Activated CD8-positive, alpha-beta memory T cell treated with anti-CD3 and anti-CD28 coated beads for 4 hours (primary cell): Measurements from ENCODE around the gene ZNF559.

Experiments
- DNase-seq, 2 donors: peaks; one replicate each; pipeline ENCODE4 v3.0.0-alpha.2; 2020; ENCODE audit warnings: low read depth in 2 of 2

ZNF559 gene

GRCh38 chr19:9353011-9353410, 29.0 kb downstream of the ZNF559 start:
- DNase-seq: no peak

- no peak for DNase-seq
Measured at GRCh38 chr19:9354651-9355050, 30.7 kb downstream of the ZNF559 start.

- no peak for DNase-seq
Measured at GRCh38 chr19:9362905-9363304, 38.9 kb downstream of the ZNF559 start, which contains the start of gene ZNF177. ZNF177 (plus strand) TSS chr19:9363013; CDS start chr19:9378312, 15,299 bp downstream.

GRCh38 chr19:9370738-9371619, 47.0 kb downstream of the ZNF559 start:
- no peak for DNase-seq

- DNase-seq: no peak
Measured at GRCh38 chr19:9381361-9381785, 57.4 kb downstream of the ZNF559 start.
